HCT116 (cell line): ENCODE results near the gene VPS11.

ENCODE experiments used
- YY1 ChIP-seq: IDR thresholded peaks from 2 replicates; pipeline ENCODE4 v1.6.1; 2011; ENCODE audit warnings: low read length, low read depth, moderate library complexity, mild to moderate bottlenecking; ENCODE audit not compliant: insufficient replicate concordance; ENCODE audit errors: extremely low read depth
- TF ChIP-seq, protein P1 (sequence below), 3 experiments: fragments of 200-600 bp in 1 of 3; sonication (generic) in 1 of 3; IDR thresholded peaks in 2 of 3; conservative IDR thresholded peaks in 1 of 3; 2 replicates each; pipeline ENCODE4 v1.5.1; 2012 to 2017; ENCODE audit warnings: low read depth in 2 of 3, low read length in 2 of 3, antibody characterized with exemption in 1 of 3, borderline replicate concordance in 1 of 3, control low read depth in 1 of 3, mild to moderate bottlenecking in 1 of 3, mixed read lengths in 1 of 3, mixed run types in 1 of 3, moderate library complexity in 1 of 3; ENCODE audit not compliant: insufficient read depth in 1 of 3

DNA sequence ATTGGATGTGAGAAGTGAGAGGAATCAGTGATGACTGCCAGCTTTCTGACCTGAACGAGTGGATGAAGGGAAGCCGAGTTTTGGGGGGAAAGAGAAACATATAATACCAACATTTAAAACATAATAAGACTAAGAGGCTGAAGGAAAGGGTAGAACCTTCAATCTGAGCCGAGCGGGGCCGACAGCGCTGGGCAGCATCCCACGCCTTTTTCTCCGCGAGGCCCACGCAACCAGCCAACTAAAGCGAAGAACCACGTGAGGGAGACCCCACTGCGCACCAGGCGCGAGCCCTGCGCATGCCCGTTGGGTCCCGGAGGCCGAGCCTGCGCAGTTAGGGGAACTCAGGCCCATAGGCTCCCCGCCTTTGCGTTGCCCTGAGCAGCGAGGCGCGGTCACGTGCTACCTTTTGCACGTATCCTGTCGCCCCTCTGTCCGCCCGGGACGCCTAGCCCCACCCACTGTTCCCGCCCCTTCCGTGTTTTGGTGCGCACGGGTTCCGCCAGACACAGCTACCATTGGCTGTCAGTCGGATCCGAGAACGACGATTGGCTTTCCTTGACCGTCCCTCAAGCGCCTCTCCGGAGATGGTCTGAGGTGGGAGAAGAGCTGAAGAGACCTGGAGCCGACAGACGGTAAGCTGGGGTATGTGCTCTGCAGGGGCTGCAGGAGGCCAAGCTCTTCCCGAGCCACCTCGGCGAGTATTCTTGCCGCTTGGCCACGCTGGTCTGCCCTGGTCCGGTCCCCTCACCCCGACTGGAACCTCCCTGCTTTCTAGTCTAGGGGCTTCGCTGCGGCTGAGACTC, 53.6 kb downstream of the VPS11 start, which contains the start of gene HINFP:
- TF ChIP-seq, protein P1, sequence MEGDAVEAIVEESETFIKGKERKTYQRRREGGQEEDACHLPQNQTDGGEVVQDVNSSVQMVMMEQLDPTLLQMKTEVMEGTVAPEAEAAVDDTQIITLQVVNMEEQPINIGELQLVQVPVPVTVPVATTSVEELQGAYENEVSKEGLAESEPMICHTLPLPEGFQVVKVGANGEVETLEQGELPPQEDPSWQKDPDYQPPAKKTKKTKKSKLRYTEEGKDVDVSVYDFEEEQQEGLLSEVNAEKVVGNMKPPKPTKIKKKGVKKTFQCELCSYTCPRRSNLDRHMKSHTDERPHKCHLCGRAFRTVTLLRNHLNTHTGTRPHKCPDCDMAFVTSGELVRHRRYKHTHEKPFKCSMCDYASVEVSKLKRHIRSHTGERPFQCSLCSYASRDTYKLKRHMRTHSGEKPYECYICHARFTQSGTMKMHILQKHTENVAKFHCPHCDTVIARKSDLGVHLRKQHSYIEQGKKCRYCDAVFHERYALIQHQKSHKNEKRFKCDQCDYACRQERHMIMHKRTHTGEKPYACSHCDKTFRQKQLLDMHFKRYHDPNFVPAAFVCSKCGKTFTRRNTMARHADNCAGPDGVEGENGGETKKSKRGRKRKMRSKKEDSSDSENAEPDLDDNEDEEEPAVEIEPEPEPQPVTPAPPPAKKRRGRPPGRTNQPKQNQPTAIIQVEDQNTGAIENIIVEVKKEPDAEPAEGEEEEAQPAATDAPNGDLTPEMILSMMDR (IDR thresholded peaks at IDR 0.05 in 2 of 3, conservative IDR thresholded peaks at IDR 0.05 in 1 of 3; ENCODE audit: borderline replicate concordance in 1 of 3, insufficient read depth in 1 of 3, low read depth in 2 of 3, low read length in 2 of 3): no peak
- no peak for TF ChIP-seq YY1
